Glutamatergic neuron (in vitro differentiated cells): ENCODE results near the gene PDE6A. TPM values are rescaled to one million over a fixed set of nuclear protein-coding genes. Genes with fewer than 3 reads are reported as not detected.

ENCODE experiments used
- DNase-seq: peaks from one replicate; pipeline ENCODE4 v3.0.0; 2022
- H3K27ac Mint-ChIP-seq: one replicate; pipeline ENCODE4 v1.8.0; 2020; ENCODE audit warnings: mild to moderate bottlenecking, mixed read lengths, inconsistent platforms; ENCODE audit not compliant: unreplicated experiment
- H3K27me3 Mint-ChIP-seq: one replicate; pipeline ENCODE4 v1.8.0; 2020; ENCODE audit warnings: mild to moderate bottlenecking, moderate library complexity, mixed read lengths, inconsistent platforms; ENCODE audit not compliant: unreplicated experiment
- H3K36me3 Mint-ChIP-seq: one replicate; pipeline ENCODE4 v1.8.0; 2020; ENCODE audit warnings: mild to moderate bottlenecking, mixed read lengths, inconsistent platforms; ENCODE audit not compliant: unreplicated experiment
- H3K4me1 Mint-ChIP-seq: one replicate; pipeline ENCODE4 v1.8.0; 2020; ENCODE audit warnings: mild to moderate bottlenecking, low read depth, mixed read lengths, inconsistent platforms; ENCODE audit not compliant: unreplicated experiment
- H3K4me3 Mint-ChIP-seq: one replicate; pipeline ENCODE4 v1.8.0; 2020; ENCODE audit warnings: mild to moderate bottlenecking, mixed read lengths, inconsistent platforms; ENCODE audit not compliant: unreplicated experiment
- H3K9me3 Mint-ChIP-seq: one replicate; pipeline ENCODE4 v1.8.0; 2020; ENCODE audit warnings: mild to moderate bottlenecking, moderate library complexity, mixed read lengths, inconsistent platforms; ENCODE audit not compliant: unreplicated experiment
- CTCF ChIP-seq: fragments of 200-600 bp; sonication (generic); IDR thresholded peaks from one replicate; pipeline ENCODE4 v1.5.0; 2021; ENCODE audit not compliant: partially characterized antibody, unreplicated experiment
- total RNA-seq: library from RNA; stranded (reverse); fragmentation: NEBNext Ultra II Directional; extraction: Animal tissue kit (Norgen Biotek cat#: 25700); gene quantifications from one replicate; pipeline ENCODE4 v1.2.1, GENCODE V29; 2021; ENCODE audit not compliant: unreplicated experiment

The PDE6A gene
- total RNA-seq, 1 donor from 2014 or later, result not detected

GRCh38 chr5:149960272-149961185 lies 15.9 kb upstream of the PDE6A start, which contains the start of gene SLC26A2:
Gene SLC26A2 (plus strand): TSS chr5:149960758. CDS start chr5:149977653, 16,895 bp downstream.
- peak within 1 kb of the TSS; percentile 96 for H3K4me3 Mint-ChIP-seq
- peak within 1 kb of the TSS; percentile 94 for H3K27ac Mint-ChIP-seq
- DNase-seq, result peak; percentile 95
- peaks cover 9% of the 10 kb centered on the region for H3K27me3 Mint-ChIP-seq
- TF ChIP-seq CTCF, result no peak
- peaks cover 9% of the 10 kb centered on the region for H3K4me1 Mint-ChIP-seq
- no peaks in the 10 kb centered on the region for H3K36me3 Mint-ChIP-seq
- H3K9me3 Mint-ChIP-seq, result peaks cover 10% of the 10 kb centered on the region

DNA sequence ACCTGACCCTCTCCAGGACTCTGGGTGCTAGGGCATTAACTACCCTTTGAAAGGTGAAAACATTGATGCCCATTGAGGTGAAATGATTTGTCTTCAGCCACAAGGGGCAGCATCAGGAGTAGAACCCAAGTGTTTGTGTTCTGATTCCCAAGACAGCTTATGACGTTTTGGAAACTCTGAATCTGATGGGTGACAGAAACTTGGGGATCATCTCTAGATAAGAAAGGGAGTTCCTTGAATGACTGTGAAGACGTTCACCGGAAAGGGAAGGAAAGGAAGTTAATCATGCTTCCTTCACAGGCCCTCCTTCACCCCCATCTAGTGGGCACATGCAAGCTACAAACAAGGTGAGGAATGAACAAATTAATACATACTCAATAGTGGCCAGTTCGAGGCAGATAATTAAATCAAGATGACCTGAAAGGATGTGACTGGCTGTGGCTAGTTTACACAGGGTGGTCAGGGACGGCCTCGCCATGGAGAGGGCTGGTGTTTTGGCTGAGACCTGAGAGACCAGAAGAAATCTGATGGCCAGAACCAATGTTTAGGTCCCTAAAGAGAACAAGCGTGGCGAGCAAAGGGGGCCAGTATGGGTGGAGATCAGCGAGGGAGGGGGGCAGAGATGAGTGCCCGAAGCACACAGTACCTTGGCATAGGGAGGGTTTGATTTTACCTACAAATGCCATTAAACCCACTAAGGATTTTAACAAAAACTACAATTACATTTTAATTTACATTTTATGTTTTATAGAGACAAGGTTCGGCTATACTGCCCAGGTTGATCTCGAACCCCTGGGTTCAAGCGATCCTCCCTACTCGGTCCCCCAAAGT lies 15.0 kb upstream of the PDE6A start:
- H3K36me3 Mint-ChIP-seq, result no peaks in the 10 kb centered on the region
- DNase-seq, result no peak
- H3K9me3 Mint-ChIP-seq, result peaks cover 10% of the 10 kb centered on the region
- peak overlapping the region; percentile 96 for H3K4me3 Mint-ChIP-seq
- H3K27ac Mint-ChIP-seq, result peak overlapping the region; percentile 90
- peaks cover 9% of the 10 kb centered on the region for H3K4me1 Mint-ChIP-seq
- peak; percentile 53 for TF ChIP-seq CTCF
- peaks cover 9% of the 10 kb centered on the region for H3K27me3 Mint-ChIP-seq

- no peak for DNase-seq
- TF ChIP-seq CTCF, result no peak
- H3K4me1 Mint-ChIP-seq, result peaks cover 9% of the 10 kb centered on the region
- H3K9me3 Mint-ChIP-seq, result peaks cover 10% of the 10 kb centered on the region
- H3K27me3 Mint-ChIP-seq, result peaks cover 6% of the 10 kb centered on the region
- H3K4me3 Mint-ChIP-seq, result no peak overlapping the region
- no peaks in the 10 kb centered on the region for H3K36me3 Mint-ChIP-seq
- H3K27ac Mint-ChIP-seq, result no peak overlapping the region
These were observed 13.3 kb upstream of the PDE6A start for GRCh38 chr5:149957855-149958254.

DNA sequence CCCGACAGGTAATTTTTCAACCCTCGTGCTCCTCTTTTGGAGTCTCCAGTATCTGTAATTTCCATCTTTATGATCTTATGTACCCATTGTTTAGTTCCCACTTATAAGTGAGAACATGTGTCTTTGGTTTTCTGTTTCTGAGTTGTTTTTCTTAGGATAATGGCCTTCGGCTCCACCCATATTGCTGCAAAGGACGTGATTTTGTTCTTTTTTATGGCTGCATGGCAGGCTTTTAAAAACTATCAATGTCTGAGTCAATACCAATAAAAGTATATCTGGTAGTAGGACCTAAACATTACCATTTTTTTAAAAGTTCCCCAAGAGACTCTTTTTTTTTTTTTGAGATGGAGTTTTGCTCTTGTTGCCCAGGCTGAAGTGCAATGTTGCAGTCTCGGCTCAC lies 12.1 kb upstream of the PDE6A start:
- no peaks in the 10 kb centered on the region for H3K36me3 Mint-ChIP-seq
- peaks cover 9% of the 10 kb centered on the region for H3K9me3 Mint-ChIP-seq
- no peak overlapping the region for H3K27ac Mint-ChIP-seq
- H3K4me3 Mint-ChIP-seq, result no peak overlapping the region
- H3K4me1 Mint-ChIP-seq, result peaks cover 9% of the 10 kb centered on the region
- DNase-seq, result no peak
- H3K27me3 Mint-ChIP-seq, result peaks cover 6% of the 10 kb centered on the region
- TF ChIP-seq CTCF, result no peak
